Erythroblast (primary cell): Measurements from ENCODE around the gene SPC25.

ENCODE experiments used
- GATA1 ChIP-seq: IDR thresholded peaks from 2 replicates; pipeline ENCODE4 v1.6.1; 2011; ENCODE audit warnings: low read depth, mild to moderate bottlenecking, control low read depth, low read length, moderate library complexity
- POLR2A ChIP-seq: IDR thresholded peaks from 2 replicates; pipeline ENCODE4 v1.6.1; 2011; ENCODE audit warnings: mild to moderate bottlenecking, low read length

GRCh38 chr2:168895771-168896170, 5.5 kb upstream of the SPC25 start:
- TF ChIP-seq POLR2A (no peak), GATA1 (no peak)
